GM19043 (cell line): ENCODE data around the gene SF1.

Experiments used
- ATAC-seq: cut with Tn5 transposase; IDR thresholded peaks from one replicate; pipeline ENCODE4 v1.9.1; 2021; ENCODE audit warnings: low read depth; ENCODE audit not compliant: unreplicated experiment

The SF1 gene

GRCh38 chr11:64750361-64751054 lies 27.8 kb downstream of the SF1 start:
- no peak for ATAC-seq

DNA sequence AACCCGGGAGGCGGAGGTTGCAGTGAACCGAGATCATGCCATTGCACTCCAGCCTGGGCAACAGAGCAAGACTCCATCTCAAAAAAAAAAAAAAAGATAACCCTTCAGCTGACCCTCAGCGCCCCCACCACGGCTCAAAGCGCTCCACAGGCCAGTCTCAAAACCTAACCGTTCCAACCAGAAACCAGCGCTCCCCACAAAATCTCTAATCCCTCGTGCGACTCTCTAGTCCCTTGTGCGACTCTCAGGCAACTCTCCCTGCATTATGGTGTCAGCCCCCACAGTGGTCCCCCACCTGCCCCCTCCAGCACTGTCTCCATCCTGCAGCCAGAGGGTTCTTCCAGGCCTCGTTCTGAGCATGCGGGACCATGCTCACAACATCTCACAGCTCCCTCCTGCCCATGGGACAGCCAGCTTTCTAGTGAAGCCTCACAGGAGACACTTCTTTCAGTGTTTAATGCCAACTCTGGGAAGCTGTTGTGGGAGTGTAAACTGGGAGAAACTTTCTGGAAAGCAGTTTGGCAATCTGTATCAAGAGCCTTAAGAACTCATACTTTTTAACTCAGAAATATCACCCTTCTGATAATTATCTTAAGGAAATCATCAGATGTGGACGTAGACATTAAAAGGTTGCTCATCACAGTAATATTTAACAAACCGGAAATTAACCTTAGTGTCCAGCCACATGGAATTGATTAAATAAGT lies 30.2 kb downstream of the SF1 start:
- no peak for ATAC-seq

DNA sequence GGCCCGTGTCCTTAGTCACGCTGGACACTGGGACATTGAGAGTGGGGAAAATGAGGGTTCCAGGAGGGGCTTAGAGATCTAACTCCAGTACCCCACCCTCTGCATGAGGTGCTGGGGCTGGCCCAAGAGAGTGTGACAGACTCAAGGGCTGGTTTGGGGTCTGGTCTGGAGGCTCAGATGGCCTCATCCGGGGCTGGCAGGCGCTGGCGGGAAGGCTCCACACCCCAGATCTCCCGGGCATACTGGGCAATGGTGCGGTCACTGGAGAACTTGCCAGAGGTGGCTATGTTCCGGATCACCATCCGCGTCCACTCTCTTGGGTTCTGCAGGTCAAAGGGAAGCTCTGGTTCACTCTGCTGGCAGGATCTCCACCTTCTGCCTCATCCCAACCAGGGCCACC lies 31.9 kb downstream of the SF1 start:
- no peak for ATAC-seq

- ATAC-seq = no peak
Measured at GRCh38 chr11:64745521-64746328, 32.6 kb downstream of the SF1 start.

- ATAC-seq = no peak
Measured at GRCh38 chr11:64745189-64745520, 33.2 kb downstream of the SF1 start.

GRCh38 chr11:64744544-64745188 lies 33.7 kb downstream of the SF1 start:
- no peak for ATAC-seq

DNA sequence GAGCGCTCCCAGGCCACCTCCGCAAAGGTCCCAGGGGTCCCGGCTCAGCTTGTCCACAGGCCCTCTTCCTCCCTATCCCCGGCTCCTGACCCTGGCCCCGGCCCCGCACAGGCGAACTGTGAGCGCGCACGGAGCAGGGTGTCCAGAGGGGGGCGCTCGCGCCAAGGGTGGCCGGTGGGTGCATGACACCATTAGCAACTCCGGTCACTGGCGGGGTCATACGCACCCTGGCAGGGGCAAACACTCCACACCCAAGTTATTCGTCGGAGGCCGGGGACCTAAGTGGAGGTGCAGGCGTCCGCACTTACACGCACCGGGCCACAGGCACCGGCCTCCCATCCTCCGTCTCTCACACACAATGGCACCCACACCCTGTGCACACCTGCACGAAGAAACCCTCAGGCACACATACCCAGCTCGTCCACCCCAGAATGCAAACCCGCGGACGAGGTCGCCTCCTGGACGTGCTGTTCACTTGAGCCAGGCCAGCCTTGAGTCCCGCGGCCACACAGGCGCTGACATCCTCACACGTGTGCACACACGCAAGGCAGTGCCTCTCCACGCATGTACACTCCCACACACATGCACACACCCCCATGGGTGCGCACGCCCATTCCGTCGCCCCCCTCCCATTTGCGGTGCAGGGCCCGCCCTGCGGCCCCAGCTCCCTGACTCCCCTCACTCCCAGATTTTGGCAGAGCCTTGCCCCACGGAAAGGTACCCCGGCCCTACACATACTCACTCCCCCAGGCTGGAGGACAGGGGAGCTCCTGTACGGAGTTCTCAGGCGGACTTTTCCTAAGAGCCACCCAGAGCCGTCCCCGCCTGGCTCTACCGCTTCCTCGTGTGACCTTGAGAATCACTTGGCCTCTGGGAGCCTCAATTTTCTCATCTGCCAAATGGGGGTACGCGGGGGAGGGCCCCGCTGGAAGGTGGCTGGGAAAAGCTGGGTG lies 34.5 kb downstream of the SF1 start, which contains the start of gene RASGRP2:
TSS of gene RASGRP2 (minus strand) at position 552 of the 953 bp plus-strand sequence. CDS start 1,276 bp downstream, outside the sequence.
- no peak for ATAC-seq

- no peak for ATAC-seq
Measured at GRCh38 chr11:64742889-64743590, 35.3 kb downstream of the SF1 start.

DNA sequence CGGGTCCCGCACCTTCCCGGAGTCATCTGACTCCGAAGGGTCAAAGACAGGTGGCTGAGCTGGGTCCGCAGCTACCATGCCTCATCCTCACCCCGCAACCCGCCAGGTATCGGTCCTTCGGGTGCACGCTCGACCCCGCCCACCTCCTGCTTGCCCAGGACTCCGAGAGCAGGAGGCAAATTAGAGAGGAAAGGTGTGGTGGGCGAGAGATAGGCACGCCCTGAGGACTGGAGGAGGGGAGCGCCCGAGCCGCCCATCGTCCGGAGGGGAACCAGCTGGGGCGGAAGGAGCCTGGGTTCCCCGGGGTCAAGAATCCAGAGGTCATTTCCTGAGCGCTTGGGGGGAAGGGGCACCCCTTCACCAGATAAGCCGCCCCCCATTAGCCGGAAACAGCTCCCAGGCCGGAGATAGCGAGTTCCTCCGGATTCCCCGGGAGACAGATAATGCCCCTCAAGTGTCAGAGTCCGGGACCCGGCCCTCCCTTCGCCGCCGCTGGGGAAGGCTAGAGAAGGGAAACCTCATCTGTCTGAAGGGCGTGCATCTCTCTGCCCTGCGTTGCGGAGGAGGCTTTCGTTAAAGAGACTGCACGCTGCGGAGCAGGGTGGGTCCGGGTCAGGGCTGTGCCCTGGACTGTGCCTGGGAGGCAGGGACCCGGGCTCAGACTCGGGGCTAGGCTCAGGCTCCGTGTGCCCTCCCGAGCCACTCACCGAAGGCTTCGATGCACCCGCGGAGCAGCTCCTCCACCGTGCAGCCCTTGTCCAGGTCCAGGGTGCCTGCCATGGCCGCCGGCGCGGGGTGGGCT lies 36.1 kb downstream of the SF1 start:
- no peak for ATAC-seq

GRCh38 chr11:64741375-64742086 lies 36.8 kb downstream of the SF1 start:
- no peak for ATAC-seq

- no peak for ATAC-seq
Measured at GRCh38 chr11:64739871-64740270, 38.5 kb downstream of the SF1 start.

GRCh38 chr11:64736654-64737053 lies 41.7 kb downstream of the SF1 start:
- ATAC-seq = no peak

- ATAC-seq = no peak
Measured at GRCh38 chr11:64735725-64736259, 42.5 kb downstream of the SF1 start.

GRCh38 chr11:64734811-64735724 lies 43.3 kb downstream of the SF1 start:
- ATAC-seq = no peak

GRCh38 chr11:64731601-64732000 lies 46.7 kb downstream of the SF1 start:
- ATAC-seq = no peak

- ATAC-seq = no peak
Measured at GRCh38 chr11:64729851-64730382, 48.4 kb downstream of the SF1 start.
